Activated CD8-positive, alpha-beta memory T cell treated with anti-CD3 and anti-CD28 coated beads for 4 hours (primary cell): Measurements from ENCODE around the gene NHSL2.

ENCODE experiments used
- DNase-seq, 2 donors: peaks; one replicate each; pipeline ENCODE4 v3.0.0-alpha.2; 2020; ENCODE audit warnings: low read depth in 2 of 2

Gene NHSL2

DNA sequence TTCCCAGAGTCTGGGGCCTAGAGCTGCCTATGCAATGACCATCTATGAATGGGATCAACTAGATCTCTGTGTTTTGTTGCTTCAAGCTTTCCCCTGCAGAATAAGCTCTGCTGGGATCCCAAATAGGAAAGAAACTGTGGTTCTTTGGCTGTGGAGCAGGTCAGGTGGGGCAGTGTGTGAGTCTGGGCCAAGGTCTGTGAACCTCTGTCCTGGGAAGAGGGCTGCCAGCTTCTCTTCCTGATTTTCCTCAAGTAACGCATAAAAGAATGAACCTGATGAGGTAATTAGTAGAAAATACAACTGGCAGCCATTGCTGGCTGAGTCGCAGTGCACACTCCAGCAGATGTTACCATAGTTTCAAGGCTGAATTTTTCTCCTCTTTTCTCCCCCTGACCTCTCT, 266.3 kb downstream of the NHSL2 start:
- DNase-seq = no peak

DNA sequence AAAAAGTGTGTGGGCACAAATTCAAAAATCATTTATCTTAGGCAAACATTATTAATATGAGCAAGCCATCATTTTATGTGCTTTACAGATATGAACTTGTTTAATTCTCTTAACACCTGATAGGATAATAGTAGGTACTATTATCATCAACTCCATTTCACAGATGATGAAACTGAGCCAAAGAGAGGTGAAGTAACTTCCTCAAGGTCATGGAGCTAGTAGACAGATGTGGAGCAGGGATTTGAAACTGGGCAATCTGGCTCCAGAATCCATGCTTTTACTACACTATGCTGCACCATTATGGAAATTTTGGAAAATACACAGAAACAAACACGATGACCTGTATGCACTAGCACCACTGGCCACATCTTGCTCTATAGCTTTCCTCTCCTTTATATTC, 269.9 kb downstream of the NHSL2 start:
- no peak for DNase-seq

DNA sequence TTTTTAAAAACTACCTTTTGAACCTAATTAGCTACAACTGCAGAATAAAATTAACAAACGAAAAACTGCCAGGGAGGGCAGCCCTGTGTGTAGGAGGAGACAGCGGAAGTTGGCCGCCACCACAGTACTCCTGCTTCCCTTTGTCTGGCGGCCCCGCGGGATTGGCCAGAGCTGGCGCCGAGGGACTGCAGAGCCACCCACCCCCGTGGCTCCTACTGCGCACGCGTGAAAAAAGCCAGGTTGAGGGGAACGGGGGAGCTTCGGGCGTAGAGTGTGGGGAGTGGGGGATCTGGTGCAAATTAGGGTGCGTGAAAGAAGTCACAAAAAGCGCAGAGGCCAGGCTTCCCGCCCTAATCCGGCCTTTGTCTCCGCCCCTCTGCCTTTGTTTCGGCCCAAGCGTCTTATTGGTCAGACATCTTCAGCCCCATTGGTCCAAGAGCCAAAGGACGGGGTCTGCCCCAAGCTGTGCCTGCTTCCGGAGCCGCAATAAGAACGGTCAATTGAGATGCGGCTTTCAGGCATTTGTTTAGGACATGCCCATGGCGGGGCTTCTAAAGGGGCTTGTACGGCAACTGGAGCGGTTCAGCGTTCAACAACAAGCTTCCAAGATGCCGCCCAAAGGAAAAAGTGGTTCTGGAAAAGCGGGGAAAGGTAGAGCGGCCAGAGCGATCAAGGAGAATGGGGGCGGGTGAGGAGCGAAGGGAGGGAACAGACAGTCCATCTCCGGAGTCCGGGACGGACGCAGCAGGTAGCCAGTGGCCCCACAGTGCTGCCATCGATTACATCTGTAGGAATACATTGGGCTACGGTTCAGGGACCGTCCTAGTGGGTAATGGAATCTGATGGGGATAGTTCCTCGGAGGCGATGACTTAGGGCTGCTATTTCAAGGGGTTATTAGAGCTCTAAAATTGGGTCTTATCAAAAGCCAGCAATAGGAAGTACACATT, 270.8 kb downstream of the NHSL2 start, which contains the start of gene PIN4:
Gene PIN4, plus strand, starts transcription at position 580 of the 948 bp plus-strand sequence. Its CDS starts 29 bp downstream, at position 609.
- peak; percentile 65 to 69 for DNase-seq

DNA sequence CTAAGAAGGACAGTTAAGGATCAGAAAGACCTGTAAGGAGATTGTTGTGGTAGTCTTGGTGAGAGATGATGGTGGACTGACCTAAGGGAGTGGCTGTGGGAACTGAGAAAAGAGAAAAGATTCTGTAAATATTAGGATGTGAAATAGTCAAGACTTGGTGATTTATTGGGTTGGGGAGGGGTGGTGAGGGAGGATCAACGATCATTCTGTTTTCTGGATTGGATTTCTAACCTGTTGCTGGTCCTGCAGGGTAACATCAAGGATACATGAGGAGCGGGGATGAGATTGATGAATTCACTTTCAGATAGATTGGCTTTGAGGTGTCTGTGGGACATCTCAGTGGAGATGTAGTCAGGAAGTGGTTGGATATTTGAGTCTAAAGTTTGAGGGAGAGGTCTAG, 272.3 kb downstream of the NHSL2 start:
- no peak for DNase-seq

DNA sequence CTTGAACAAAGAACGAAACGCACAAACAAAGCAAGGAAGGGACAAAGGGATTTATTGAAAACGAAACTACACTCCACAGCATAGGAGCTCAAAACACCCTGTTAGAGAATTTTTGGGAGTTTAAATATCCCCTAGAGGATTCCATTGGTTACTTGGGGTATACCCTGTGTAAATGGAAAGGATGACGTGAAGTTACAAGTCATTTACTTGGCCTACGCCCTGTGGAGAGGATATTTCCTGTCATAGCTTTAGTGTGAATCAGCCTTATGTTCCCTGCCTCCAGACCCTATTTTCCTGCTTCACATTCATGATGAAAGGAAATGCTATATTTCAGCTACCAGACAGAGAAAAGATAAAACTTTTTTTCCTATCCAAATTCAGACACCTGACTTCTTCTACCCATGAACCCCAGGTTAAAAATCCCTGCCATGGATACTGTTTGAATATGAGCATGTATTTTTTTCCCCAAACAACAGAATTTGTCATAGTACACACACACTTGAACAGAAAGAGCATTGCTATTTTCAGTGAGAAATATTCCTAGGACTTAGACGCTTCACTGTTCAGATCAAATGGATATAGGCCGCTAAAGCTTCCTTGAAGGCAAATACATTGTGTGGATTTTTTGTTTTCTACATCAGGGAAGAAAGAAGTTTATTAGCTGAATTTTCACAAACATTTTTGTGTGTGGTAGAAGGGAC, 291.3 kb downstream of the NHSL2 start:
- no peak for DNase-seq
